Activated gamma-delta T cell (primary cell): Measurements from ENCODE around the gene PXYLP1.

ENCODE experiments used
- DNase-seq: peaks from one replicate; lab custom pipeline; 2025; lab: John Stamatoyannopoulos, UW

The PXYLP1 gene

DNA sequence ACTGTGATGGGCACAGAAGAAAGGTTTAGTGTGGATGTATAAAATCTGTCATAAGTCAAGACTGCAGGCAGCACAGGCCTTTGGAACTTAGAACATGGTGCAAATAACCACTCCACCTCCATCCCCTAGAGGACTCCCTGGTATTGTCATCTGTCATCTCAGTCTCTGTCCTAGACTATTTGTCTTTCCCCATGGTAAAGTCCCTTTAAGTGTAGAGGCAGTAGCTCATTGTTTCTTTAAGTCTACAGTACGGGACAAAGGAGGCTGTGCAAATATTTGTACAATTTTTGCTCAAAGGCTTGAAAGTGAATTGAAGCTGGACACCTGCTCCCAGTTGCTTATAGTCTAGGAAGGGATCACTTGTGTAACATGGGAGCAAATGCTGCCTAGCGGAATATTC lies 3.2 kb upstream of the PXYLP1 start:
- no peak for DNase-seq

DNA sequence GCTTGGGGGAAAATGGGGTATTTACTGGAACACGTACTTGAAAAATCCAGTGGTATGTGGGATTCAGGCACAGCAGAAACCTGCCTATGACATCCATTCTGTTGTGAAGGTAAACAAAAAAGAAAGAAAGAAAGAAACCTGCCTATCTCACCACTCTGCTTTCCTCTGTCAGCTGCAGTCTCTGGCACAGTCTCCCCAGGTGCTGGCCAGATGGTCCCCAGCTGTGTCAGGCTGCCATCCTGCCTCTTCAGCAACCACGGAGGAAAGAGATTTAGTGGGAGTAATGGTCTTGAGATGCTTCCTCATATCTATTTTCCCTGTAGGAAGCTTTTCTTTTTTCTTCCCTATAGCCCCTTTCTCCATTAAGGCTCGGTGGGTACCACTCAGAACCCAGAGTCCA lies 2.5 kb upstream of the PXYLP1 start:
- DNase-seq = no peak

DNA sequence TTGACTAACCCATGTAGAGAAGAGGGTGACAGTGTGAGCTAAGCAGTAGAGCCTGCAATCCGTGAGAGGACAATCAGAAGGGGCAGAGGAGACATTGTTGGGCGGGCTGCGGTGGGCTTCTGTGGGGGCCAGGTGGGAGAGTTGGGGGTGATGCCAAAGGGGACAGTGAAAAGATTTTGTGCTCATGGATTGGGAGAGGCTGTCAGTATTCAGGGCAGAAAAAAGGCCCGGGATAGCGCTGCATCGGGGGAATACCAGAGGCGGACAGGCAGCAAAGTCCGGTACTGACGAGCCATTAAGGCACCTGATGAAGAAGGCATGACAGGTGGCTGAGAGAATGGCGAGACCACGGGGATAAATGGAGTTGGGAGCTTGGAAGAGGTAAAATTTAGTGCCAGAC lies 1.3 kb upstream of the PXYLP1 start:
- DNase-seq = no peak

DNA sequence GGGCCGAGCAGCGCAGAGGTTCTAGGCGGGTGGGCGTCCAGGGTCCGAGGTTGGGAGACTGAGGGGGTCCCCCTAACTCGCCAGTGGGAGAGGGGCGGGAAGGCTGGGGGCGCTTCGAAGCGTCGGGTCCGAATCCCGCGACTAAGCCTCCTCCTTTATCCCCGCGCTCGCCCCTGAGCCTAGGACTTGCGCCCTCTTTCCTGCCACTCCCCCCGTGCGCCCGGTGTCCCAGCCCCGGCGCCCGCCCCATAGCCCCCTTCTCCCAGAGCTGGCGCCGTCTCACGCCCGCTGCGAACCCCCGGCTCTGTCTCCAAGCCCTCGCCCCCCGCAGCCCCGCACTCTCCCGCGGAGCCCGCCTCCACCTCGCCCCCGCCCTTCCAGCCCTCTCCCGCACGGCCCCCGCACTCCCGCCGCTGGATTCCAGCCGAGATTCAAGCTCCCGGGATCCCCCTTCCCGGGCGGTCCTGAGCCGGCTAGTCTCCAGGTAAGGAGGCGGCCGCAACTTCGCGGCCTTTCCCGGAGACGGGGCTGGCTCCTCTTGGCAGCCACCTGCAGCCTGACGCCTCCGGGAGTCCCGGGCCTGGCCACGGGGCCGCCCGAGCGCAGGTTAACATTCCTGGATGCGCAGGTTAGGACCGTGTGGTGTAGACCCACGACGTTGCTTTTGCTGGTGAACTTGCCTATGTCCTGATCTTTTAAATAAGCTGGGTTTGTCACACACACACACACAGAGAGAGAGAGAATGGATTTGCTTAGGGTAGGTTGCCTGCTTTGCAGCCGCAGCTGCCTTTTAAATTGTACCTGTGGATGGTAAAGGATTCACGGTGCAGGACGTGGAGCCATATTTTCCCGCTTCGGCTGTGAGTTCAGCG lies 563 bp downstream of the PXYLP1 start:
- DNase-seq = peak; percentile 27

DNA sequence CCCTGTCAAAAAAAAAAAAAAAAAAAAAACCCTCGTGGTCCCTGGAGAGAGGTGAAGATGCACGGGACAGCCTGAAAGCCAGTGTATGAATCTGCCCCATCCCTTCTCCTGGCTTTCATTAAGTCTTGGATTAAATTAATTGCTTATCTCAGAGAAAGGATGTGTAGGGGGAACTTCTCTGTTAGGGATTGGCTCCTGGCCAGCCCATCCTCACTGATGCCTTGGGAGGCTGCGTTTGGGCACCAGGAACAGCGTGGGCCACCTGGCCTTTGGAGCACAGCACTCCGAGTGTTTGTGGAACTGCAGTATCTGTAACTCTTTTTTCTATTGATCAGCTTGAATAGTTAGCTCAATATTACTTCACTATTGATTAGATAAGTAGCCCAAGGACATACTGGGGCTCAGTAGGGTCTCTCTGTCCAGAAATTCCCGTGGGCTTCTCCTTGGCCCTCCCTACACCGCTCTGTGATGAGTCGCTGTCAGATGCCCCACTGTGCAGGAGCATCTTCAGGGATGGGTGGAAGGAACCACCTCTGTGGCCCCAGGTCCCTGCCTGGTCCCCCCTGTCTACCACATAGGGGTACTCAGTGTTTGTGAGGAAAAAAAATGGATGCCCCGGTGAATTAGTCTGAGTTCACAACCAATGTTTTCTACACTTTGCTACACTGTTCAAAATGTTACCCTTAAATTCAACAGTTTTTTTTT lies 2.0 kb downstream of the PXYLP1 start:
- no peak for DNase-seq

DNA sequence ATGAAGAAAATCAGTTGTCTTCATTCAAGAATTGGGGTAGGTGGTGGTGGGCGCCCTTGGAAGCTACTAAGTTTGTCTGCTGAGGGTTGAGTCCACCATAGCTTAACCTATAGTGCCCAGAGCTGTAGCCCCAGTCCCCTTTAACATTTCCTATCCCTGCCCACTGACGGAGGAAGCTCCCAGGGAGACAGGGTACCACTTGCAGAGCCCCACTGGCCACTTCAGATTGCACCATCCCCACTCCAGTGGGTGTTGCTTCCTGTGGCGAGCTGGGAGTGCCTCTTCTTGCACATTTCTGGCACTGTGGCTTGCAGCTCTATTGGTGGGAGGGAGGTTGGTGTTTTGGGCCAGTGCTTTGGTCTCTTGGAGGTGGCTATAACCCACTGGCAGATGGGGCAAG lies 2.7 kb downstream of the PXYLP1 start:
- no peak for DNase-seq

DNA sequence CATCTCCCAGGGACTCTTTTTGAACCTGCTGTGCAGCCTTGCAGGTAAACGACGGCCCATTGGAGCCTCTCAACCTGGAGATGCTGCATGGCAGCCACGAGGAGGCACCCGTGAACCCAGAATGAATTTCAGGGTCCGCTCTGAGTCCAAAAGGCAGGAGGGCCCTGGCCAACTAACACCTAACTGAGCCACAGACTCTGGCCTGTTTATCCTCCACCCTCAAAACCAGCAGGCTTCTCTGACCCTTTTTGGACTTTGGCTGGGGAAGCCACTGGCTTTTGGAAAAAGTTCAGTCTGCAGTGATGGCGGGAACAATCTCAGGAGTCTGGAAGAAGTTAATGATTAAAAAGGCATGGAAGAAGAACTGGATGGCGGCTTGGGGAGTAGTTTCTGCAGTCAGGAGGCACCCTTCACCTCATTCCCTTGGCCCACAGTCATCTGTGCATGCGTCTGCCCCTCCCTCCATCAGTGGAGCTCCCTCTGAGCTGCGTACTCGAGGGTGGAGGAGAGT lies 4.1 kb downstream of the PXYLP1 start:
- no peak for DNase-seq

DNA sequence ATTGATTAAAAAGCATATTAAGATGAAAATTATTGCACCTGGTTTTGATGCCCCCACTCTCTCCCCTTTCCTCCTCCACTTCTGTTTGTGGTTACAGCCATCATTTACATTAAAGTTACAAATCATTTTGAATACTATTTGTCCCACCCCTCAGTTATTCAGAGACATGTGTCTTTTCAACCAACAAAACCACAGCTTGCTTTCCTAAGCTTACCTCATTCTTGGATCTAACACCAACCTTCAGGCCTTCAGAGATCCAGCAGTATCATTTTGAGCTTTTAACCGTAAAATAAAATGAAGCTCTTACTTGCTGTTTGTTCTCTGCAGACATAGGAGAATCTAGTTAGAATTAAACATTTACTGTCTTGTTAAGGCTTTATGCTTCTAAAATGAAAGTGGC lies 4.7 kb downstream of the PXYLP1 start:
- no peak for DNase-seq

DNA sequence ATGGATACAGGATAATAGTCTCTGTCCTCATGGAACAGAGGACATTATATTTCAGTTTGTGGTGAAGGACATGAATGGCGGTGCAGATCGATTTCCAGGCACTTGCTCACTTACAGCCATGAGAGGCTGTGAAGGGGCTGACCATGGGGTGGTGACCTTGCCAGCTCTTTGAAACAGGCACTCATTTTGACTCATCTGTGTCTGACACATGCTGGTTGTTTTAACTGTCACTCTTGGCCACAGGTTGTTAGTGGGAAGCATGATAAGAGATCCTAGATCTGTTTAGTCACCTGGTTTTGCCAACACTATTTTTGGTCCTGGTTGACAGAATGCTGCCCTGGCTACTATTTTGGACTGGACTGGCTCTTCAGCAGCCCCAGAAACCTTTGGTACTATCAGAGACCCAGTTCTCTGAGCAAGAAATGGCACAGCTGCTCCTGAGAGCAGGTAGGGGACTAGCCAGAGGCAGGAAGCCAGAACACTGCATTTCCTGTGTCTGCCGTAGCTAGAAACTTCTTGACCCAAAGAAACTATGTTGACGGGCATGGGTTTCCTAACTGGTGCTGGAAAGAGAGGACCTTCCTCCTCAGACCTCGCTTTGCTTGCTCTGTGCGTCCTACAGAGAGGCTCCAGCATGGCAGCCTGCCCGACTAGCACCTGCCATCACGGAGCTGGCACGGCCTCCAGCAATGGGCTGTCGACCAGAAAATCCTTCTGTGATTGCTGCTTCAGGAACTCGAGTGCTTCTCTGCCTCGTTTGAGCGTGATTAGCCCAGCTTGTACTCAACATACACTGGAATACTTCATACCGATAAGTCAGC lies 6.3 kb downstream of the PXYLP1 start:
- DNase-seq = no peak

DNA sequence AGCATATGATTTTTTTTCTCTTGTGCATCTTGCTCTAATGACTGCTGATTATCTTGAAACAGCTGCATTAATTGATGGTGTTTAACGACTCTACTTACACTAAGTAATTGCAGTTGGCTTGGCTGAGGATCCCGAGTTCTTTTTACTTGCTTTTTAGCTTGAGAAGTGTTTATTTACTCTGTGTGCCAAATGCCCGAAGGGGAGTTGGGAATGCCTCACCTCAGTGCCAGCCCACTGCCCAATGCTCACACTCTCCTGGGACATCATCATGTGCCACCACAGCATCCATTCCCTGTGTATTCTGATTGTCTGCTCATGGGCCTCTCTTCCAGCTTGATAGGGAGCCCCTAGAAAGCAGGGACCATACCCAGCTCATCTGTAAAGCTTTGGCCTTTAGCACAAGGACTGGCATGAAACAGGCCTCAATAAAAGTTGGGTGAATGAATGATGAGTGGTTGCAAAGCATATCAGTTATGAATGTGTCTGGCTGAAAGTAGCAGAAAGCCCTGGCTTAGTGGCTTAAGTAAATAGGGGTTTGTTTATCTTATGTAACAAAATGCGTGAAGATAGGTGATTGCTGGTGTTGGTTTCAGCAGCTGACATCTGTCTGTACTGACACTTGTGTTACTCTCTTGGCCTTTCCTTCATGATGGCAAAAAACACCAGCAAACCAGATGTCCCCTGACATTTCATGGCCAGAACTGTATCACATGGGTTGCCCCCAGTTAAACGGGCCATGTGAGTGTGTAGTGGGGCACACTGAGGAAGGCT lies 8.1 kb downstream of the PXYLP1 start:
- no peak for DNase-seq

DNA sequence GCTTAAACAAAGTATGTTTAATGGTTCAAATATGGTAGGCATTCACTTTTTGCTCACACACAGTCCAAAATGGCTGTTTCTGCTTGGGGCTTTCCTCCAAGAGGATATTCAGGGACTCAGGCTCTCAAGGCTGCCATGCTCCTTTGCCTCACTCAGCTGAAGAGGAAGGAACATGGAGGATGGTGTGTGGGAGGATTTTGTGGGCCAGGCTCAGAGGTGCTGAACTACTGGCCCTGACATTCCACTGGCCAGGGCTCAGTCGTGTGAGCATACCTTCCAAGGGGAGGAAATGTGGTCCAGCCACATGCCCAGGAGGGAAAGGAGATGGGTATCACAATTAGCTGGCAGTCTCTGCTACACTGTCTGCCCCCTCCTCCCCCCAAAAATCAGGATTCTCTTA lies 8.7 kb downstream of the PXYLP1 start:
- no peak for DNase-seq

DNA sequence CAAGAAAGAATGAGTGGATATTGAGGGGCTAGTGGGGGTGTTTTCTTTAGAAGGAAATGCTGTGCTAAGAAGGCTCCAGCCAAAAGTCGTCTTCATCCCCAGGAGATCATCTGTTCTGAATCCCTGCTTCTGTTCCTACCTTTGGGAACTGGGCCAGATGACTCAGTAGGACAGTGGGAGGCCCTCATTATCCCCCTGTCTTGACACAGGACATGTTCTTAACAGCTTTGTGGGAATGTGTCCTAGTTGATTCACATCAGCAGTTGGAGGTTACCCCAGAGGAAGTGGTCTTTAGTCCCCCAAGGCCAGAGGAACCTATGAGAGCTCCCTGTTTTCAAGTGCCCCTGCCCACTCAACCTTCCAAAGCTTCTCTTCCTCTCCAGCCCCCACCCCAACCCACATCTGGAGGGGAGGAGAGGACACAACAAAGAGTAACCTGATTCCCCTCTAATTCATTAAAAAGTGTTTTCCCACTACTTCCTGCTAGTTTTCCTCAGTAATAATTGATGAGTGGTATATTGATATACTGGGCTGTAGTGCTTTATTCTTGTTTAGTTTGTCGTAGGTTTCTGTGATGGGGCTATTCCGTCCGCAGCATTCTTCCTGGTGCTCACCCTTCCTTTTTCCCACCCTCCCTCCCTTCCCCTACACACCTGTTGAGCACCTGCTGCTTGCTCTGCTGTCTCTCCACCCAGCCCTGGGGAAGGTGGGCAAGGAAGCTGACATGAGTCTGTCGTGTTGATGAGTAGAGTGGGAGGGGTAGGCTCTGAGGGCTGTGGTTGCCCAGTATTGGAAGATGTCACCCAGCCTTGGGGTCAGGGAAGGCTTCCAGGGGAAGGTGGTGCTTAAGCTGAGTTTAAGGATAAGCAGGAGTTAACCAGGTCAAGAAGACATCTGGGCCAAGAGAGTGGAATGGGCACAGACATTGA lies 9.3 kb downstream of the PXYLP1 start:
- DNase-seq = no peak

DNA sequence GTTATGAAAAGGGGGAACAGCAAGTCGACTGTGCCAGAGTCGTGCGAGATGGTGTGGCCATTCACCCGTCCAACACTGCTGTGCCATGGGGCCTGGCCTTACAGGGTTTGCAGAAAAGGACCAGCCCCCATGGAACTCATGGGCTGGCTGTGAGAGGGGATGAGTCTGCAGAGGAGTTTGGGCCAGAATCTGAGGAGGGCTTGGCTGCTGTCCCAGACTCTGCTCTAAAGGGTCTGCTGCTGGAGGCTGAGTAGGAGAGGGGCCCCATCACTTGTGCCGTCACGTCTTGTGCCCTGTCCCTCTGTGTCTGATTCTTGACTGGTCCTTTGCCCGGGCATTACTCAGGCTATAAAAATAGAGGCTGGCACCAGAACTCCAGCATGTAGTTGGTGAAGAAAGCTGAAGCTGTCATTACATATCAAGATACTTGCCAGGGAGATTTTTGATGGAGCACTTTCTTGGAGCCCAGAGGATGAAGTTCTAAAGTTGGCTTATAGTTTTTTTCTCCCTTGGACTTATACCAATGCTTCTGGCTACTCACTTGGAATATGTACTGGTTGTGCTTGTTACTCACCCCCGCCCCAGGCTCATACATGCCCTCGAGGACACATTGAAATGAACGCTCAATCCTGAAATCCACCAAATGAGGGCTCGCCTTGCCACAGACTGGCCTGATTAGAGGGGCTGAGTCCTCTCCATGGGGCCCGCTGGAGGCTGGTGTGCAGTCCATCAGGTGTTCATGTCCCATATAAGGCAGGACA lies 10.2 kb downstream of the PXYLP1 start:
- no peak for DNase-seq

DNA sequence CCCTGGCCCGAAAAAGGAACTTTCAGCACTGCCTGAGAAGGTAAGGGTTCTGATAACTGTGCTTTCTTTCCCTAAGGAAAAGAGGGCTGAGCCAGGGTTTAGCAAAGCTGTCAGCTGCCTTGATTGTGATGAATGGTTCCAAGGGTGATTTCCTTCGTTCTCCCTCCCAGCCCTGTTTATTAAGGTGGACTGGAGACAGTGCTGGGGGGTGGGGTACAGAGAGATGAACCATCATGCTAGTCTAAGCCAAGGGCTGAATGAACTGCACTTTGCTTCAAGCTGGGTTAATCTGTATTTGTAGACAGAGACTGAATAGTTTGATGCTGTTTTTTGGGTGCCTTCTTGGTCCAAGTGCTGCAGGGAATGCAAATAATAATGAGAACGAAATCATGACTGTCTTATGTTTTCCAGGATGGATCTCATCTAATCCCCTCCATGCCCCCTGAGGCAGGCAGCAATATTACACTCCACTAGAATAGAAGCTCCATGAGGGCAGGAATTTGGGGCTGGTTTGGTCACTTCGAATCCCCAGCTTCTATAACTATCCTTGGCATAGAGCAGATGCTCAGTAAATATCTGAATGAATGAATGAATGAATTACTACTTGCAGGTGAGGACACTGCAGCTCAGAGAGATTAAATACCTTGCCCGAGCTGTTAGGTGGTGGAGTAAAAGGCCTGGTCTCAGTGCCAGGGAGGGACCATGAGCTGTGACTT lies 10.9 kb downstream of the PXYLP1 start:
- no peak for DNase-seq

DNA sequence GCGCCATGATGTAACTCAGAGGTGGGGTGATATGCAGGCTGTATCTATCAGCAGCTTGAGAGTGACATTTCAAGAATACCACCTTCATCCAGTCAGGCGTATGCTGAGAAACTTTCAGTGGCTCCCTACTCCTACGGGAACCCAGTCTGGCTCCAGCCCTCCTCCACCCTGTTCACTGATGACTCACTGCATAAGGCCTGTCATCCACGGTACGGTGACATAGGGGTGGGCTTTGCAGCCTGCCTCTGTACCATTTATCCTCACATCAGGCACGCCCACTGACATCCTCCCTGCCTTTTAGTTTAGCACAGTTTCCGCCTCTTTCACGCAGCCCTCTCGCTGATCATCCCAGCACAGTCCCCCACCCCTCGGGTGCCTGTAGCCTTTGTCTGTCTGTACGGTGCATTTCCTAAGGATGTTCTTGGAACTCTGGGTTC lies 11.7 kb downstream of the PXYLP1 start:
- DNase-seq = no peak

DNA sequence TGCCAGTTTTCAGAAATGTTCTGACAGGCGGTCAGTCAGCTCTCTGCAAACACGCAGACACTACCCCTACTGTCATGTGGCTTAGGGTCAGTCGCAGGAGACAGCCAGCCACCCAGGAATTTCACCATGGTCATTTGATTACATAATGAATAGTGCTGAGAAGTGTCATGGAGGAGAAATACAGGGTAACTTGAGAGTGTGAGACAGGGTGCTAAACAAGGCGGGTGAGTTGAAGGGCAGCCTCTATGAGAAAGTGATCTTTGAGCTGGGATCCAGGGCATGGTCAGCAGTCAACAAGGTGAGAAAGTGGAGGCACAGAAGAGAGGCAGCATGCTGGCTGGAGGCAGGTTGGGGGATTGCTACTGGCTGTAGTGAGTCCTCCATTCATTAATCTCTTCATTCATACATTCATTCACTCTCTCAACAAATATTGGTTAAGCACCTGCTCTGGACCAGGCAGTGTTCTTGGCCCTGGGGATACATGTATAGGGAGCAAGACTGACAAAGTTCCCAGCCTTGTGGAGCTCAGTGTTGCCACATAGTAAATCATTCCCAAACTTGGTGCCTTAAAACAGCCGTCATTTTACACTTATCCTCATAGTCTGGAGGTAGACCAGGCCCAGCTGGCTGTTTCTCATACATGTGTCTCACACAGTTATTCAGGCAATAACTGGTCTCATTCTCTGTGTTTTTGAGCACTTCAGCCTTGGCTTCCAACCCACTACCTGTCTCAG lies 14.8 kb downstream of the PXYLP1 start:
- DNase-seq = no peak

DNA sequence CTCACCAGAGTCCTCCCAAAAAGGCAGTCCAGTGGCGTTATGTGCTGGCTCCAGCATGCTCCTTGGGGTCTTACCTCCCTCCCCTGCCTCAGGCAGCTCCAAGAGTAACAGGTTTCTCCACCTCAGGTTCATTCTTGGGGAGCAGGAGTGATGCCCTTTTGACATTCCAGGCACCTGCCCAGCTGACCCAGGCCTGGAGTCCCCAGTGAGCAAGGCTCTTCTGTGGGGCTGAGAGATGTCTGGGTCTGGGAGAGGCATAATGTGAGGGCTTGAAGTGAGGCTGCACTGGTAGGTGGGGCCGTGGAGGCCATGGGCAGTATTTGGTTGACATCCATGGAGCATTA lies 15.3 kb downstream of the PXYLP1 start:
- no peak for DNase-seq

DNA sequence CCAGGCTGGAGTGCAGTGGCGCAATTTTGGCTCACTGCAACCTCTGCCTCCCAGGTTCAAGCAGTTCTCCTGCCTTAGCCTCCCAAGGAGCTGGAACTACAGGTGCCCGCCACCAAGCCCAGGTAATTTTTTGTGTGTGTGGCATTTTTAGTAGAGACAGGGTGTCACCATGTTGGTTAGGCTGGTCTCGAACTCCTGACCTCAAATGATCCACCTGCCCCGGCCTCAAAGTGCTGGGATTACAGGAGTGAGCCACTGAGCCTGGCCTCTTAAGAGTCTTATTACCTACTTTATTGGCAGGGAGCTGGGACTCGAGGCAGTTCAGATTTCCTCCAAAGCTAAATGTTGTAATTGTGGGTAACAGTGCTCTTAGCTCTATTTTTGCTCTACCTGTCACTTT lies 16.4 kb downstream of the PXYLP1 start:
- DNase-seq = no peak
